AG08395 (cell line): ENCODE data around the gene KIFC1.
A peak's percentile ranks its signal among the peaks of the same experiment; 100 is the strongest.

Source experiments
- DNase-seq: peaks from one replicate; pipeline ENCODE4 v3.0.0; 2012; ENCODE audit warnings: mixed read lengths, low spot score

Gene KIFC1

GRCh38 chr6:33426590-33427511 lies 35.2 kb downstream of the KIFC1 start:
- DNase-seq, result no peak

- peak; percentile 58 for DNase-seq
Measured at GRCh38 chr6:33427585-33428223, 36.1 kb downstream of the KIFC1 start.

GRCh38 chr6:33428224-33428965 lies 36.8 kb downstream of the KIFC1 start:
- DNase-seq, result peak; percentile 37

GRCh38 chr6:33428966-33429749 lies 37.5 kb downstream of the KIFC1 start:
- no peak for DNase-seq

- no peak for DNase-seq
Measured at GRCh38 chr6:33429750-33430052, 38.1 kb downstream of the KIFC1 start.

GRCh38 chr6:33430334-33430733 lies 38.7 kb downstream of the KIFC1 start:
- DNase-seq, result no peak

- peak; percentile 87 for DNase-seq
Measured at GRCh38 chr6:33430991-33431879, 39.6 kb downstream of the KIFC1 start.

- DNase-seq, result no peak
Measured at GRCh38 chr6:33431880-33432541, 40.4 kb downstream of the KIFC1 start.

GRCh38 chr6:33432546-33432945 lies 40.9 kb downstream of the KIFC1 start:
- no peak for DNase-seq

- DNase-seq, result no peak
Measured at GRCh38 chr6:33433001-33433543, 41.4 kb downstream of the KIFC1 start.

- no peak for DNase-seq
Measured at GRCh38 chr6:33433544-33434191, 42.0 kb downstream of the KIFC1 start.

GRCh38 chr6:33434961-33435360 lies 43.3 kb downstream of the KIFC1 start:
- no peak for DNase-seq

GRCh38 chr6:33437666-33438065 lies 46.0 kb downstream of the KIFC1 start:
- no peak for DNase-seq

GRCh38 chr6:33438978-33439594 lies 47.5 kb downstream of the KIFC1 start:
- DNase-seq, result no peak

- no peak for DNase-seq
Measured at GRCh38 chr6:33439956-33440648, 48.5 kb downstream of the KIFC1 start.

- no peak for DNase-seq
Measured at GRCh38 chr6:33440649-33441309, 49.2 kb downstream of the KIFC1 start.

GRCh38 chr6:33441457-33441856 lies 49.8 kb downstream of the KIFC1 start:
- no peak for DNase-seq

GRCh38 chr6:33442283-33442682 lies 50.7 kb downstream of the KIFC1 start:
- DNase-seq, result no peak
